ENCODE measurements around the gene RIMS4. TPM values are rescaled to one million over a fixed set of nuclear protein-coding genes. Genes with fewer than 3 reads are reported as not detected.

The RIMS4 gene
- total and polyA plus RNA-seq, 4 donors: not detected

DNA sequence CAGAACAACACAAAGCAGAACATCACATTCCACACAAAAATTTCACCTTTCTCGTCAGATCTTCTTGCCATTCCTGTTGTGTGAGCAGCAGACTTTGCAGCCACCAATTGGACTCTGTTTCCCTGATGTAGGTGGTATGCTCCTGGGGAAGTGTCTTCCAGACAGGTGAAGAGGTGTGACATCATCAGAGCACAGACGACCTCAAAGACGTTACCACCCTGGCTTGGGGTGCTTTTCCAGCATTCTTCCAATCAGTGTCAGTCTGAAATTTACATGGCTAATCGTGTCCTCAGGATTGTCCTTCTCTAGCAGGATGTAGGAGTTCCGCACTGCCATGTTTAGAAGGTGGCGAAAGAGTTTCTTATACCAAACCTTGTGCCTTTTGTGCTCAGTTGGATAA lies 31.6 kb upstream of the RIMS4 start:
- Histone ChIP-seq H3K9me3 (ENCODE audit: control insufficient read depth in 4 of 4, low read length in 3 of 4) (no peaks in the 10 kb centered on the region), H3K36me3 (ENCODE audit: control insufficient read depth in 4 of 4, insufficient read depth in 3 of 4, low read depth in 1 of 4, low read length in 3 of 4) (no peaks in the 10 kb centered on the region), H3K4me3 (ENCODE audit: low read depth in 1 of 3, low read length in 3 of 3) (no peak overlapping the region), H3K4me1 (ENCODE audit: control insufficient read depth in 4 of 4, insufficient read depth in 4 of 4, low read length in 3 of 4) (no peaks in the 10 kb centered on the region), H3K27ac (ENCODE audit: low read depth in 1 of 2, low read length in 2 of 2) (no peak overlapping the region), H3K9ac (ENCODE audit: low read depth in 1 of 2, low read length in 2 of 2) (no peak overlapping the region), H3K27me3 (ENCODE audit: control insufficient read depth in 4 of 4, insufficient read depth in 4 of 4, low read length in 3 of 4) (peaks cover 0 to 3% (median 1%) of the 10 kb centered on the region in 4 donors)
- no peak for DNase-seq (ENCODE audit: low spot score)
- no peak for TF ChIP-seq RAD21 (IDR thresholded peaks at IDR 0.05)
- no peak for TF ChIP-seq FOXA1 (IDR thresholded peaks at IDR 0.05)
- TF ChIP-seq, protein P1, sequence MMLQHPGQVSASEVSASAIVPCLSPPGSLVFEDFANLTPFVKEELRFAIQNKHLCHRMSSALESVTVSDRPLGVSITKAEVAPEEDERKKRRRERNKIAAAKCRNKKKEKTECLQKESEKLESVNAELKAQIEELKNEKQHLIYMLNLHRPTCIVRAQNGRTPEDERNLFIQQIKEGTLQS (IDR thresholded peaks at IDR 0.05): no peak
- 64% methylated on average over 6 of the region's 6 CpGs for WGBS

DNA sequence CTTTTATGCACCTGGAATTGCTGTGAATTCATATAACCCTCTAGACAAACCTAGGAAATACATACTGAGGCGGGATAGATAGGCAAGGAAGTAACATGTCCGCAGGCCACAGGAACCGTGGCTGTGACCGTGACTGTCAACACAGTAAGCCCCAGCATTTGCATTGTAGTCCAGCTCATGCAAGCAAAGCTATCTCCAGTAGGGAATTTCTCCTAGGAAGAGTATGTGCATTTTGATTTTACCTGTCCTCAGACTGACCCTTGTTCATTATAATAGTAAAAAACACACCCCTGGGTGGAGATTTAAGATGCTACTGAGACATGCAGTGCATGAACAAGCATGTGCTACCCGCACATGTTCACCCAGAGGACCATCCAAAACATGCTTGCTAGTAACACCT lies 30.5 kb upstream of the RIMS4 start:
- Histone ChIP-seq H3K4me1 (ENCODE audit: control insufficient read depth in 4 of 4, insufficient read depth in 4 of 4, low read length in 3 of 4) (no peaks in the 10 kb centered on the region), H3K4me3 (ENCODE audit: low read depth in 1 of 3, low read length in 3 of 3) (no peak overlapping the region), H3K27me3 (ENCODE audit: control insufficient read depth in 4 of 4, insufficient read depth in 4 of 4, low read length in 3 of 4) (peaks cover 0 to 5% (median 1%) of the 10 kb centered on the region in 4 donors), H3K9ac (ENCODE audit: low read depth in 1 of 2, low read length in 2 of 2) (no peak overlapping the region), H3K36me3 (ENCODE audit: control insufficient read depth in 4 of 4, insufficient read depth in 3 of 4, low read depth in 1 of 4, low read length in 3 of 4) (no peaks in the 10 kb centered on the region), H3K27ac (ENCODE audit: low read depth in 1 of 2, low read length in 2 of 2) (no peak overlapping the region), H3K9me3 (ENCODE audit: control insufficient read depth in 4 of 4, low read length in 3 of 4) (no peaks in the 10 kb centered on the region)
- no peak for DNase-seq (ENCODE audit: low spot score)
- WGBS: 82% methylated on average over 5 of the region's 5 CpGs
- TF ChIP-seq, protein P2, sequence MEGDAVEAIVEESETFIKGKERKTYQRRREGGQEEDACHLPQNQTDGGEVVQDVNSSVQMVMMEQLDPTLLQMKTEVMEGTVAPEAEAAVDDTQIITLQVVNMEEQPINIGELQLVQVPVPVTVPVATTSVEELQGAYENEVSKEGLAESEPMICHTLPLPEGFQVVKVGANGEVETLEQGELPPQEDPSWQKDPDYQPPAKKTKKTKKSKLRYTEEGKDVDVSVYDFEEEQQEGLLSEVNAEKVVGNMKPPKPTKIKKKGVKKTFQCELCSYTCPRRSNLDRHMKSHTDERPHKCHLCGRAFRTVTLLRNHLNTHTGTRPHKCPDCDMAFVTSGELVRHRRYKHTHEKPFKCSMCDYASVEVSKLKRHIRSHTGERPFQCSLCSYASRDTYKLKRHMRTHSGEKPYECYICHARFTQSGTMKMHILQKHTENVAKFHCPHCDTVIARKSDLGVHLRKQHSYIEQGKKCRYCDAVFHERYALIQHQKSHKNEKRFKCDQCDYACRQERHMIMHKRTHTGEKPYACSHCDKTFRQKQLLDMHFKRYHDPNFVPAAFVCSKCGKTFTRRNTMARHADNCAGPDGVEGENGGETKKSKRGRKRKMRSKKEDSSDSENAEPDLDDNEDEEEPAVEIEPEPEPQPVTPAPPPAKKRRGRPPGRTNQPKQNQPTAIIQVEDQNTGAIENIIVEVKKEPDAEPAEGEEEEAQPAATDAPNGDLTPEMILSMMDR (IDR thresholded peaks at IDR 0.05; ENCODE audit: low read depth, low read length, missing input control): no peak
- TF ChIP-seq, protein P3, sequence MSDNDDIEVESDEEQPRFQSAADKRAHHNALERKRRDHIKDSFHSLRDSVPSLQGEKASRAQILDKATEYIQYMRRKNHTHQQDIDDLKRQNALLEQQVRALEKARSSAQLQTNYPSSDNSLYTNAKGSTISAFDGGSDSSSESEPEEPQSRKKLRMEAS (IDR thresholded peaks at IDR 0.05): no peak
- TF ChIP-seq, protein P4, sequence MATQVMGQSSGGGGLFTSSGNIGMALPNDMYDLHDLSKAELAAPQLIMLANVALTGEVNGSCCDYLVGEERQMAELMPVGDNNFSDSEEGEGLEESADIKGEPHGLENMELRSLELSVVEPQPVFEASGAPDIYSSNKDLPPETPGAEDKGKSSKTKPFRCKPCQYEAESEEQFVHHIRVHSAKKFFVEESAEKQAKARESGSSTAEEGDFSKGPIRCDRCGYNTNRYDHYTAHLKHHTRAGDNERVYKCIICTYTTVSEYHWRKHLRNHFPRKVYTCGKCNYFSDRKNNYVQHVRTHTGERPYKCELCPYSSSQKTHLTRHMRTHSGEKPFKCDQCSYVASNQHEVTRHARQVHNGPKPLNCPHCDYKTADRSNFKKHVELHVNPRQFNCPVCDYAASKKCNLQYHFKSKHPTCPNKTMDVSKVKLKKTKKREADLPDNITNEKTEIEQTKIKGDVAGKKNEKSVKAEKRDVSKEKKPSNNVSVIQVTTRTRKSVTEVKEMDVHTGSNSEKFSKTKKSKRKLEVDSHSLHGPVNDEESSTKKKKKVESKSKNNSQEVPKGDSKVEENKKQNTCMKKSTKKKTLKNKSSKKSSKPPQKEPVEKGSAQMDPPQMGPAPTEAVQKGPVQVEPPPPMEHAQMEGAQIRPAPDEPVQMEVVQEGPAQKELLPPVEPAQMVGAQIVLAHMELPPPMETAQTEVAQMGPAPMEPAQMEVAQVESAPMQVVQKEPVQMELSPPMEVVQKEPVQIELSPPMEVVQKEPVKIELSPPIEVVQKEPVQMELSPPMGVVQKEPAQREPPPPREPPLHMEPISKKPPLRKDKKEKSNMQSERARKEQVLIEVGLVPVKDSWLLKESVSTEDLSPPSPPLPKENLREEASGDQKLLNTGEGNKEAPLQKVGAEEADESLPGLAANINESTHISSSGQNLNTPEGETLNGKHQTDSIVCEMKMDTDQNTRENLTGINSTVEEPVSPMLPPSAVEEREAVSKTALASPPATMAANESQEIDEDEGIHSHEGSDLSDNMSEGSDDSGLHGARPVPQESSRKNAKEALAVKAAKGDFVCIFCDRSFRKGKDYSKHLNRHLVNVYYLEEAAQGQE (IDR thresholded peaks at IDR 0.05): no peak
- TF ChIP-seq TAF1 (conservative IDR thresholded peaks at IDR 0.05): no peak
- no peak for TF ChIP-seq HNF4A (conservative IDR thresholded peaks at IDR 0.05)
- TF ChIP-seq EGR1 (IDR thresholded peaks at IDR 0.05; ENCODE audit: low read depth in 2 of 2): no peak
- TF ChIP-seq NR2F2 (IDR thresholded peaks at IDR 0.05): no peak
- TF ChIP-seq, protein P5, sequence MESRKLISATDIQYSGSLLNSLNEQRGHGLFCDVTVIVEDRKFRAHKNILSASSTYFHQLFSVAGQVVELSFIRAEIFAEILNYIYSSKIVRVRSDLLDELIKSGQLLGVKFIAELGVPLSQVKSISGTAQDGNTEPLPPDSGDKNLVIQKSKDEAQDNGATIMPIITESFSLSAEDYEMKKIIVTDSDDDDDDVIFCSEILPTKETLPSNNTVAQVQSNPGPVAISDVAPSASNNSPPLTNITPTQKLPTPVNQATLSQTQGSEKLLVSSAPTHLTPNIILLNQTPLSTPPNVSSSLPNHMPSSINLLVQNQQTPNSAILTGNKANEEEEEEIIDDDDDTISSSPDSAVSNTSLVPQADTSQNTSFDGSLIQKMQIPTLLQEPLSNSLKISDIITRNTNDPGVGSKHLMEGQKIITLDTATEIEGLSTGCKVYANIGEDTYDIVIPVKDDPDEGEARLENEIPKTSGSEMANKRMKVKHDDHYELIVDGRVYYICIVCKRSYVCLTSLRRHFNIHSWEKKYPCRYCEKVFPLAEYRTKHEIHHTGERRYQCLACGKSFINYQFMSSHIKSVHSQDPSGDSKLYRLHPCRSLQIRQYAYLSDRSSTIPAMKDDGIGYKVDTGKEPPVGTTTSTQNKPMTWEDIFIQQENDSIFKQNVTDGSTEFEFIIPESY (IDR thresholded peaks at IDR 0.05): no peak
- TF ChIP-seq JUND (IDR thresholded peaks at IDR 0.05): no peak
- TF ChIP-seq FOXA2 (IDR thresholded peaks at IDR 0.05): no peak
- no peak for TF ChIP-seq SP1 (IDR thresholded peaks at IDR 0.05)
- no peak for TF ChIP-seq GABPA (IDR thresholded peaks at IDR 0.05 in 1 of 2, conservative IDR thresholded peaks at IDR 0.05 in 1 of 2)
- TF ChIP-seq YY1 (IDR thresholded peaks at IDR 0.05): no peak
- TF ChIP-seq, protein P1 (IDR thresholded peaks at IDR 0.05): no peak
- no peak for TF ChIP-seq FOXA1 (IDR thresholded peaks at IDR 0.05)
- no peak for TF ChIP-seq HNF4G (IDR thresholded peaks at IDR 0.05)
- no peak for TF ChIP-seq RAD21 (IDR thresholded peaks at IDR 0.05)

All from liver (tissue), 9 donors.